HG03439 (cell line): ENCODE results near the gene CERS2.

Experiments
- ATAC-seq: cut with Tn5 transposase; IDR thresholded peaks from one replicate; pipeline ENCODE4 v1.9.1; 2021; ENCODE audit warnings: mild to moderate bottlenecking, moderate library complexity; ENCODE audit not compliant: unreplicated experiment

Gene CERS2

GRCh38 chr1:150997949-150998348, 23.3 kb upstream of the CERS2 start:
- no peak for ATAC-seq

- no peak for ATAC-seq
Measured at GRCh38 chr1:150997126-150997872, 22.7 kb upstream of the CERS2 start.

- no peak for ATAC-seq
Measured at GRCh38 chr1:150995896-150996295, 21.3 kb upstream of the CERS2 start.

DNA sequence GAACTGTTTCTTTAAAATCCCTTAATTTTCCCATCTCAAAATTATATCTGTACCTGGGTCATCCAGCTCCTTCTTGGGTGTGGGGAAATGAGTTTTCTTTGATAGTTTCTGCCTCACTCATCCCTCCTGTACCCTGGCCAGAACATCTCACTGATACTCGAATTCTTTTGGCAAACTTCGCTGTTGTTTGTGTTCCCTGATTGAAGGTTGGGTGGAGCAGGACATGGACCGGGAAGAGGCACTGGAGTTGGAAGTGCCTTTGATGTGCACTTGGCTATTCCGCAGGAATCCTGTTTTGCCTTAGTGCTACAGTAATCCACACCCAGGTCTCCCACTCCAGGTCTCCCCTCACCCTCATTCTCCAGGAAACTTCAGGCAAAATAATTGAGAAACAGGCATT, 20.8 kb upstream of the CERS2 start:
- no peak for ATAC-seq

DNA sequence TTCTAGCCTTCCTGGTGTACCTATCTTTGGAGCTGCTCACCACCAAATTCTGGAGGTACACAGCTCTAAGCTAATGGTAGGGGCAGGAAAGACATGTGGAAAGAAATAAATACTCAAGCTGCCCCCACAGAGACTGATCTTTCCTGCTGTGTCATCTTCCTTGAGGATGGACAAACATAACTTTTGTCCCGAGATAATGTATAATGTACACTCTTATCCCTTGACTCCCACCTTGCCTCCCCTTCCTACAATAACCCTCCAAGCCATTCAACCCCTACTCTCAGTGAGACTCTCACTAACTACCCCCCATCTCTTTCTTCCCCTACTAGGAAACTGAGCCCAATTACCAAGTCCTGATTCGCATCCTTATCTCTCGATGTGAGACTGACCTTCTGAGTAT, 19.6 kb upstream of the CERS2 start:
- no peak for ATAC-seq

GRCh38 chr1:150992626-150993025, 18.0 kb upstream of the CERS2 start:
- ATAC-seq: no peak

DNA sequence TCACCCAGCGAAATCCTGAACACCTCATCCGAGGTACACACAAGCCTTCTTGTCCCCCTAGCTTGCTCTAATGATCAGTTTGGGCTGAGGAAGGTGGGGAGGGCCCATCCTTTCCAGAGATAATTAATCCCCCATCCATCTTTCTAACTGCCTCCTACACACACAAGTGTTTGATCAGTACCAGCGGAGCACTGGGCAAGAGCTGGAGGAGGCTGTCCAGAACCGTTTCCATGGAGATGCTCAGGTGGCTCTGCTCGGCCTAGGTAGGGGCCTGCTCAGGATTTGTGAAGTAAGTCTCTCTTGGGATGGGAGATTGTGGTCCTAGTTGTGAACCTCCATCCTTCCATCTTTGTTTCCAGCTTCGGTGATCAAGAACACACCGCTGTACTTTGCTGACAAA, 13.3 kb upstream of the CERS2 start:
- no peak for ATAC-seq

DNA sequence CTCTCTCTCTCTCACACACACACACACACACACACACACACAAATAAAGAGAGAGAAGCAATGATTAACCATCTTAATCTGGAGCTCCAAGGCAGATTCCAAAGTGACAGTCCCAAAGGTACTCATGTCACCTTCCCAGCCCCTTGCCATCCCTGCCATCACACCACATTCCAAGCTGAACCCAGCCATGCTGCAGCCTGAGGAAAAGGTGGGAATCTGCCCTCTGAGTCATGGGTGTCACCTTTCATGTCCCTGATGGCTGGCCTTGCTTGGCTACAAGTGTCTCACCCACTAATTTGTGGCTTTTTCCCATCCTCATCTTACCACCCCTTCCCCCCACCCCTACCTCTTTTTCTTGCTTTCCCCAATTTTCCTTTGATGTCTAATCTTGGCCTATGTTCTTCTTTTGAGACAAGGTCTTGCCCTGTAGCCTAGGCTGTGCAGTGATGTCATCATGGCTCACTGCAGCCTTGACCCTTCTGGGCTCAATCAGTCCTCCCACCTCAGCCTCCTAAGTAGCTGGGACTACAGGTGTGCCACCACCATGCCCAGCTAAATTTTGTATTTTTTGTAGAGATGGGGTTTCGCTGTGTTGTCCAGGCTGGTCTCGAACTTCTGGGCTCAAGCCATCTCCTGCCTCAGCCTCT, 10.7 kb upstream of the CERS2 start:
- ATAC-seq: no peak

- no peak for ATAC-seq
Measured at GRCh38 chr1:150981805-150982712, 7.4 kb upstream of the CERS2 start, which contains the start of gene ANXA9. Gene ANXA9, plus strand, starts transcription at chr1:150982292. Its CDS starts 814 bp downstream, at chr1:150983106.

DNA sequence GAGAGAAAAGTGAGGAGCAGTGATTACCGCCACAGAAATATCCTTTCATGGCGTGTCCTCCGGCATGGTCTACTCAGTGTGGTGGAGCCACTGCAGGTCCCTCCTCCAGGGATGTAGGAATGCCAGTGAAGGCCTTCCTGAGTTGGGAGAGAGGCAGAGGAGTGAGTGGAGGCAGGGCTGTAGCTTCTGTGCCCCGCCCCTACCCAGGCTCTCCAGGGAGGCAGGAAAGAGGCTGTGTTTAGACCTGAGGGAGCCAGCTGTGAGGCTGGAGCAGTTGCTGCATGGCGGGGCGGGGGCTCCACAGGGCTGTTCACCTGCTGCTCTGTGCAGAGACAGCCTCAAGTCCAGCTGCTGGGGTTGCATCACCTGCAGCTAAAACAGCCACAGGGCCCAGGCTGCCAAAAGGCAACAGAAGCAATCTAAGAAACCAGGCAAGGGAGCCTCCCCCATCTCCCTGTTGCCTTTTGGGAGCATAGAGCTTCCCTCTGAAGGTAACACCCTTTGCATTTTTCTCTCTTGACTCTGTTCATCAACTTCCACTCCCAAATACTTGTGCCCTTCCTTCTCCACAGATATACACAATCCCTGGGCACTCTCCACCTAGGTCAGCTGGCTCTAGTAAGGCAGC, 6.7 kb upstream of the CERS2 start:
- ATAC-seq: no peak

DNA sequence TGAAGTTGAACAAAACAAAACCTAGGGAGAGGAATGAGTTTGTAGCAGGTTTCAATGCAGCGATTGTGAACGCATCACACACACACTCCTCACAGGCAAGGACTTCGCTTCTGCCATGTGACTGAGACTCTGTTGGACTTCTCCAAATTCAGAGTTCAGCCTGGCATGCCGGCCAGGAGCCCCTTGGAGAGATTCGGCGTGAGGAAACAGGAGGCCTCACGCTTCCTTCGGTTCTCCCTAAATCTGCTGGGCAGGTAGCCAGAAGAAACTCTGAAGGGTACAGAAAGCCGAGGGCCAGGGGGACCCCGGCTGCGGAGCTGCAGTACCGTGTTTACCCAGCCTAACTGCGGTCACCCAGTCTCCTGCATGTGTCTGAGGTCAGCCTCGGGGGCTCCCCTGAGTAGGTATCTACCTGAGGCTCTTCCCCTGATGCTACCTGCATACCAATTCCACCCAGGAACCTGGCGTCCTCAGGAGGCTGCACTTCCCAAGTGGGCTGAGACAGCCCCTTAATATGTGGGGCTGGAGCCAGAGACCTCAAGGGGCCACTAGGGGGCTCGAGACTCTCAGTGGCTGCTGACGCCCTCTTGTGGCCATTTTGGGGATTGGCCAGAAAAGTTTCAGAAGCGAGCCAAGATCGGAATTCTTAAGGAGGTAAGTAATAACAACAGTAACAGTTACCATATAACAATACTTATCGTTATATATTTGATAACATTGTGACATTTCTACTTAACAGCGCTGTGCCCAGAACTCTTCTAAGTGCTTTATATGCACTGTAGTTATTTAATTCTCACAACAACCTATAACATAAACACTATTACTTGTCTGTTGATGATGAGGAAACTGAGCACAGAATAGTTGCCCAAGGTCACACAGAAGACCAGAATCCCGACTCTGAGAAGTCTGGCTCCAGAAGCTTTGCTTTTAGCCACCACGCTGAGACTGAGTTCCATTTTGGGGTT, 4.7 kb upstream of the CERS2 start:
- no peak for ATAC-seq

DNA sequence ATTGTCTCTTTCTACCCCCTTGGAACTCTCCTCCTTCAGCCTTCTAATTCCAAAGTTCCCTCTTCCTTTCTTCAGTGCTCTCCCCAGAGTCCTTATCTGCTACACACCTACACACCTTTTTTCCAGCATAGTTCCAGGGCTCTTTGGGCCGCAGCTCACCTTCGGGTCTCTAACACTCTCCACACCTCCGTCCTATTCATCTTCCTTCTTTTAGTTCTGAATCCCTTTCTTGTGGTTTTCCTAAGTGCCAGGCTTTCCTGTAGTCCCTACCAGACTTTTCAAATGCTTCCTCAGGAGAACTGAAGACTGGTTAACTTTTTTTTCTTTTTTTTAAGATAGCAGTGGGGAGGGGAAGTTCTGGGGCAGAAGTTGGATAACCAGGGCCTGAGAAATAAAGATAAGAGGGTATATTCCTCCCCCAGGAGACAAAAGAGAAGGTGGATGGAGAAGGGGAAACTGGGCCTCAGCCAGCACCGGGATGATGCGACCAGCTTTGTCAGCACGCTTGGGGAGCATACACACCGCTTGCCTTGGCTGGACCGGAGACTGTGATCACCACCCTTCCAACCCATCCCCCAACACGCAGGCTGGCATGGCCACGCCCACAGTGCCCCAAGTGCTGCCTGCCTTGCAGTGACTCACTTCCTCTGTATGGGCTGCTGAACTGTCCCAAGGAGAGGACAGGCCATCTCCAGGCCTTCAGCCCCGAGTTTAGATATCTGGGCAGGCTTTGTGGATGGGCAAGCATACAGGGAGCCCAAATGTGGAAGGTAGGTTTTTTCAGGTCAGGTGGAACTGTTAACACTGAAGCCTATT, 2.5 kb upstream of the CERS2 start:
- no peak for ATAC-seq

DNA sequence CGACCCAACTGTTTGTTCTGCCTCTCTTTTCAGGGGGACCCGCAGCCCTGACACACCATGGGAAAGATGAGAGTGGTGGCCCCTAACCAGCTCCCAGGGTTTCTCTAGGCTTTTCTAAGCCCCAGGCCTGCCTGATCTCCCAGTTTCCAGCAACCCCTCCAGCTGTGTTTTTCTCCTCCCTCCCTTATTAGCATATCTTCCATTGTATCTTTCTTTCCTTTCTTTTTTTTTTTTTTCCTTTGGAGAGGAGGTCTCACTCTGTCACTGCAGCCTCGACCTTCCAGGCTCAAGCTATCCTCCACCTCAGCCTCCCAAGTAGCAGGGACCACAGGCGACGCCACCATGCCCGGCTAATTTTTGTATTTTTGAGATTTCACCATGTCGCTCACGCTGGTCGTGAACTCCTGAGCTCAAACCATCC, 1.8 kb upstream of the CERS2 start:
- no peak for ATAC-seq

GRCh38 chr1:150973836-150974579, 627 bp downstream of the CERS2 start:
- peak; percentile 44 for ATAC-seq

DNA sequence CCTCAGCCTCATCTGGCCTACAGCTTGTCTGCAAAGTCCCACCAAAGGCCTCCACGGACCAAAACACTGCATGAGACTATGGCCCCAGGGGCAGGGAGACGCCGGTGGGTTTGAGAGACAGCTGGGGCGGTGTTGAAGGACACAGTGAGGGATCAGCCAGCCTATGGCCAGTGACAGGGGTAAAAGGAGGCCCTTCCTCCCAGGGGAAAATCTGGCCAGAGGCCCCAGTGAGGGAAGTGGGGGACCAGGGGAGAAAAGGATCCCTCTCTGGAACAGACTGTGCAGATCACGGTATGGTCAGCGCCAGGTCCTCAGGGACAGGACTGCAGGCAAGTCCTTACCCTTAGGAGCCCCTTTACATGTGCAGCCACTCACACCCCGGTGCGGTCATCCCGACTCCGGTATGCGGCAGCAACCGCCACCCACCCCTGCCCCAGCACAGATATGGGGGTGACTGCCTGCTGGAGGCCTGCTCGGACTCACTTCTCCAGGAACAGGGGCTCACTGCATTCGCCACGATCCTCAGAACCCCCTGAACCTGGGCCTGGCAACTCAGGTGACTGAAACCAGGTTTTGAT, 1.3 kb downstream of the CERS2 start:
- no peak for ATAC-seq

GRCh38 chr1:150972417-150972940, 2.2 kb downstream of the CERS2 start:
- ATAC-seq: no peak

- no peak for ATAC-seq
Measured at GRCh38 chr1:150971583-150972416, 2.8 kb downstream of the CERS2 start.
